H9 (cell line): ENCODE data around the gene CKAP2. TPM values are rescaled to one million over a fixed set of nuclear protein-coding genes. Genes with fewer than 3 reads are reported as not detected.

Experiments used
- DNase-seq: peaks from one replicate; pipeline ENCODE4 v3.0.0-alpha.2; 2017
- H2AFZ ChIP-seq: one replicate; pipeline ENCODE4 v1.6.1; 2013; ENCODE audit warnings: mild to moderate bottlenecking, low read length, control low read depth, moderate library complexity
- H2AK5ac ChIP-seq: 2 replicates; pipeline ENCODE4 v1.6.1; 2013; ENCODE audit warnings: low read length, control low read depth, mixed read lengths; ENCODE audit not compliant: insufficient read length
- H2BK120ac ChIP-seq: one replicate; pipeline ENCODE4 v1.6.1; 2013; ENCODE audit warnings: low read depth, mild to moderate bottlenecking, low read length, control low read depth, inconsistent platforms; ENCODE audit not compliant: poor library complexity, severe bottlenecking
- H2BK12ac ChIP-seq: 2 replicates; pipeline ENCODE4 v1.6.1; 2013; ENCODE audit warnings: low read length, control low read depth, mixed read lengths, low read depth; ENCODE audit not compliant: insufficient read length
- H2BK15ac ChIP-seq: 2 replicates; pipeline ENCODE4 v1.6.1; 2013; ENCODE audit warnings: low read depth, low read length, control low read depth
- H2BK20ac ChIP-seq: one replicate; pipeline ENCODE4 v1.6.1; 2013; ENCODE audit warnings: low read depth, mild to moderate bottlenecking, low read length, control low read depth, inconsistent platforms; ENCODE audit not compliant: poor library complexity, severe bottlenecking
- H2BK5ac ChIP-seq: 2 replicates; pipeline ENCODE4 v1.6.1; 2013; ENCODE audit warnings: low read length, control low read depth, mixed read lengths; ENCODE audit not compliant: insufficient read length
- H3K14ac ChIP-seq: 2 replicates; pipeline ENCODE4 v1.6.1; 2013; ENCODE audit warnings: low read length, control low read depth; ENCODE audit not compliant: insufficient read depth
- H3K18ac ChIP-seq: 2 replicates; pipeline ENCODE4 v1.6.1; 2013; ENCODE audit warnings: low read depth, mild to moderate bottlenecking, mixed read lengths, low read length, control low read depth; ENCODE audit not compliant: insufficient read length
- H3K23ac ChIP-seq: 2 replicates; pipeline ENCODE4 v1.6.1; 2013; ENCODE audit warnings: low read length, control low read depth, mixed read lengths, low read depth; ENCODE audit not compliant: insufficient read length
- H3K23me2 ChIP-seq: 2 replicates; pipeline ENCODE4 v1.6.1; 2013; ENCODE audit warnings: low read depth, mild to moderate bottlenecking, mixed read lengths, low read length, control low read depth; ENCODE audit not compliant: insufficient read length, poor library complexity, severe bottlenecking
- H3K27ac ChIP-seq: 2 replicates; pipeline ENCODE4 v1.5.1; 2013; ENCODE audit warnings: low read length, control low read depth, mixed read lengths, low read depth; ENCODE audit not compliant: insufficient read length
- H3K27me3 ChIP-seq: 2 replicates; pipeline ENCODE4 v1.6.1; 2013; ENCODE audit warnings: low read length, control low read depth, inconsistent platforms; ENCODE audit not compliant: insufficient read depth
- H3K4ac ChIP-seq: 2 replicates; pipeline ENCODE4 v1.6.1; 2013; ENCODE audit warnings: low read depth, mild to moderate bottlenecking, control low read depth, inconsistent platforms, low read length, moderate library complexity
- H3K4me1 ChIP-seq: 2 replicates; pipeline ENCODE4 v1.6.1; 2013; ENCODE audit warnings: low read length, control low read depth, inconsistent platforms; ENCODE audit not compliant: insufficient read depth
- H3K4me2 ChIP-seq: 2 replicates; pipeline ENCODE4 v1.6.1; 2013; ENCODE audit warnings: low read length, control low read depth, mixed read lengths; ENCODE audit not compliant: insufficient read length, insufficient read depth
- H3K56ac ChIP-seq: 2 replicates; pipeline ENCODE4 v1.6.1; 2013; ENCODE audit warnings: low read depth, mild to moderate bottlenecking, mixed read lengths, low read length, control low read depth; ENCODE audit not compliant: insufficient read length
- H3K79me1 ChIP-seq: 2 replicates; pipeline ENCODE4 v1.6.1; 2013; ENCODE audit warnings: low read depth, mild to moderate bottlenecking, moderate library complexity, low read length, control low read depth, inconsistent platforms; ENCODE audit not compliant: insufficient read depth, poor library complexity, severe bottlenecking
- H3K79me2 ChIP-seq: 2 replicates; pipeline ENCODE4 v1.6.1; 2013; ENCODE audit warnings: low read length, control low read depth, inconsistent platforms; ENCODE audit not compliant: insufficient read depth
- H3K9ac ChIP-seq: 2 replicates; pipeline ENCODE4 v1.6.1; 2013; ENCODE audit warnings: low read length, control low read depth, mixed read lengths; ENCODE audit not compliant: insufficient read length; ENCODE audit errors: extremely low read depth
- H3K9me3 ChIP-seq: one replicate; pipeline ENCODE4 v1.6.1; 2013; ENCODE audit warnings: low read depth, low read length, inconsistent platforms; ENCODE audit not compliant: control insufficient read depth
- H3T11ph ChIP-seq: one replicate; pipeline ENCODE4 v1.6.1; 2013; ENCODE audit warnings: mild to moderate bottlenecking, low read length, control low read depth, inconsistent platforms
- H4K20me1 ChIP-seq: one replicate; pipeline ENCODE4 v1.6.1; 2013; ENCODE audit not compliant: control insufficient read depth, insufficient read length, insufficient read depth
- H4K5ac ChIP-seq: 2 replicates; pipeline ENCODE4 v1.6.1; 2013; ENCODE audit warnings: low read depth, mild to moderate bottlenecking, mixed read lengths, low read length, control low read depth; ENCODE audit not compliant: insufficient read length
- H4K8ac ChIP-seq: replicated peaks from 2 replicates; pipeline ENCODE4 v1.6.1; 2013; ENCODE audit warnings: low read length, control low read depth, mixed read lengths, low read depth; ENCODE audit not compliant: insufficient read length
- H4K91ac ChIP-seq: 2 replicates; pipeline ENCODE4 v1.6.1; 2013; ENCODE audit warnings: low read depth, mild to moderate bottlenecking, moderate library complexity, mixed read lengths, low read length, control low read depth; ENCODE audit not compliant: insufficient read length
- H3K27ac Mint-ChIP-seq, 3 experiments: 2 replicates in 2 of 3; 3 replicates in 1 of 3; pipeline ENCODE4 v1.8.0; 2020 to 2021; ENCODE audit warnings: mixed read lengths in 3 of 3, mild to moderate bottlenecking in 1 of 3, moderate library complexity in 1 of 3
- H3K27me3 Mint-ChIP-seq: 2 replicates; pipeline ENCODE4 v1.8.0; 2021; ENCODE audit warnings: low read depth, mild to moderate bottlenecking, moderate library complexity, mixed read lengths
- H3K36me3 Mint-ChIP-seq, 3 experiments: 2 replicates in 2 of 3; 3 replicates in 1 of 3; pipeline ENCODE4 v1.8.0; 2020 to 2021; ENCODE audit warnings: low read depth in 3 of 3, mixed read lengths in 3 of 3; ENCODE audit not compliant: insufficient read depth in 1 of 3
- H3K4me1 Mint-ChIP-seq, 2 experiments: 2 replicates each; pipeline ENCODE4 v1.8.0; 2020; ENCODE audit warnings: mixed read lengths in 2 of 2
- H3K4me3 Mint-ChIP-seq, 2 experiments: 2 replicates in 1 of 2; 3 replicates in 1 of 2; pipeline ENCODE4 v1.8.0; 2020 to 2021; ENCODE audit warnings: mild to moderate bottlenecking in 2 of 2, mixed read lengths in 2 of 2, moderate library complexity in 1 of 2
- H3K9me3 Mint-ChIP-seq, 2 experiments: 2 replicates in 1 of 2; 3 replicates in 1 of 2; pipeline ENCODE4 v1.8.0; 2020; ENCODE audit warnings: mild to moderate bottlenecking in 2 of 2, mixed read lengths in 2 of 2, moderate library complexity in 1 of 2
- WGBS: extraction: QIAGEN DNeasy Blood & Tissue Kit; methylation state at CpG from one replicate; pipeline ENCODE4 v1.1.7; 2013; ENCODE audit warnings: missing lambda C conversion rate, low lambda C conversion rate, mixed read lengths; ENCODE audit not compliant: insufficient read length; ENCODE audit errors: extremely low coverage; 5-methylcytosine and 5-hydroxymethylcytosine counted together
- total RNA-seq: library from RNA; stranded (reverse); gene quantifications from 2 replicates; pipeline ENCODE4 v1.2.1, GENCODE V29; 2021
- TF ChIP-seq, protein P1 (sequence below): fragments of 200-600 bp; sonication (generic); conservative IDR thresholded peaks from 3 replicates; pipeline ENCODE4 v1.8.0; 2021; ENCODE audit warnings: antibody characterized with exemption, mild to moderate bottlenecking

The CKAP2 gene
- total RNA-seq, 1 experiment from 2014 or later = 72.4 TPM

GRCh38 chr13:52414963-52415362 is 40.3 kb upstream of the CKAP2 start:
- H2BK5ac ChIP-seq = no peak overlapping the region
- Mint-ChIP-seq H3K27me3 (no peaks in the 10 kb centered on the region), H3K27ac (no peak overlapping the region), H3K9me3 (no peaks in the 10 kb centered on the region), H3K36me3 (peaks cover 5 to 36% (median 29%) of the 10 kb centered on the region in 3 experiments; a peak in 6 of 7 replicates), H3K4me1 (no peaks in the 10 kb centered on the region), H3K4me3 (no peak overlapping the region)
- no peaks in the 10 kb centered on the region for H4K20me1 ChIP-seq
- no peak overlapping the region for H3K9ac ChIP-seq
- no peak overlapping the region for H2BK12ac ChIP-seq
- no peak overlapping the region for H3K18ac ChIP-seq
- no peaks in the 10 kb centered on the region for H3K79me1 ChIP-seq
- WGBS = no CpG with 5 or more reads among the region's 1 CpG
- H3K4me1 ChIP-seq = no peaks in the 10 kb centered on the region
- no peak for DNase-seq
- H4K91ac ChIP-seq = no peak overlapping the region
- no peak overlapping the region for H3K56ac ChIP-seq
- no peaks in the 10 kb centered on the region for H3K9me3 ChIP-seq
- no peak overlapping the region for H2AK5ac ChIP-seq
- no peak overlapping the region for H3K27ac ChIP-seq
- H2AFZ ChIP-seq = no peak overlapping the region
- no peak overlapping the region for H3K4ac ChIP-seq
- H3K79me2 ChIP-seq = no peaks in the 10 kb centered on the region
- no peak overlapping the region for H3K14ac ChIP-seq
- H2BK15ac ChIP-seq = no peak overlapping the region
- H4K8ac ChIP-seq = no peak overlapping the region
- H3K23me2 ChIP-seq = no peaks in the 10 kb centered on the region
- no peak overlapping the region for H4K5ac ChIP-seq
- H3T11ph ChIP-seq = no peak overlapping the region
- TF ChIP-seq, protein P1, sequence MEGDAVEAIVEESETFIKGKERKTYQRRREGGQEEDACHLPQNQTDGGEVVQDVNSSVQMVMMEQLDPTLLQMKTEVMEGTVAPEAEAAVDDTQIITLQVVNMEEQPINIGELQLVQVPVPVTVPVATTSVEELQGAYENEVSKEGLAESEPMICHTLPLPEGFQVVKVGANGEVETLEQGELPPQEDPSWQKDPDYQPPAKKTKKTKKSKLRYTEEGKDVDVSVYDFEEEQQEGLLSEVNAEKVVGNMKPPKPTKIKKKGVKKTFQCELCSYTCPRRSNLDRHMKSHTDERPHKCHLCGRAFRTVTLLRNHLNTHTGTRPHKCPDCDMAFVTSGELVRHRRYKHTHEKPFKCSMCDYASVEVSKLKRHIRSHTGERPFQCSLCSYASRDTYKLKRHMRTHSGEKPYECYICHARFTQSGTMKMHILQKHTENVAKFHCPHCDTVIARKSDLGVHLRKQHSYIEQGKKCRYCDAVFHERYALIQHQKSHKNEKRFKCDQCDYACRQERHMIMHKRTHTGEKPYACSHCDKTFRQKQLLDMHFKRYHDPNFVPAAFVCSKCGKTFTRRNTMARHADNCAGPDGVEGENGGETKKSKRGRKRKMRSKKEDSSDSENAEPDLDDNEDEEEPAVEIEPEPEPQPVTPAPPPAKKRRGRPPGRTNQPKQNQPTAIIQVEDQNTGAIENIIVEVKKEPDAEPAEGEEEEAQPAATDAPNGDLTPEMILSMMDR = no peak
- H2BK120ac ChIP-seq = no peak overlapping the region
- H3K23ac ChIP-seq = no peak overlapping the region
- H3K4me2 ChIP-seq = no peak overlapping the region
- H3K27me3 ChIP-seq = no peaks in the 10 kb centered on the region
- no peak overlapping the region for H2BK20ac ChIP-seq
